Dedifferentiated amniotic fluid mesenchymal stem cell (primary cell): Measurements from ENCODE around the gene HS3ST5.
"Not testable (repeated sequence)": the region's sequence is repeated elsewhere in the genome, so short reads cannot be mapped to it uniquely, and the experiment has no call there.

Source experiments
- DNase-seq: peaks from one replicate; pipeline ENCODE4 v3.0.0-alpha.2; 2016; ENCODE audit errors: extremely low spot score

HS3ST5 gene

DNA sequence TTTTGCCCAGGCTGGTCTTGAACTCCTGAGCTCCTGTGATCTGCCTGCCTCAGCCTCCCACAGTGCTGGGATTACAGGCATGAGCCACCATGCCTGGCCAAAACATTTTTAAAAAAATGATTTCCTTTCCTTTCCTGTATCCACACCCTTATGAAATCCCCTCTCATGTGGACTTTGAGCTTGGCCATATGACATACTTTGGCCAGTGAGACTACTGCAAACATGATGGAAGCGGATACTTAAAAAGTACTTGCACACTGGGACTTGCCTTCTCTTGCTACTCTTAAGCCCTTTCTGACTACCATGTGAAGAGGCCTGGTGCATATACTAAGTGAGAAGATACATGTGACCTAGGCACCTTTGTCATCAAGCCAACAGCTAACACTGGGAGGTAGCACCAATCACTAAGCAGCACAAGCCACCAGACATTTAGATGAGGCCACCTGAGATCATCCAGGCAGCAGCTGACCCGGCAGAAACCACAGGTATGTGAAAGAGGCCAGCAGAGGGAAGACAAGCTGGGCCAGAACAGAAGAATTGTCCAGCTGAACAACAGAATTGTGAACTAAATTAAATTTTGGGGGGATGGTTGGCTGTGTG is 293.4 kb downstream of the HS3ST5 start:
- DNase-seq = no peak

DNA sequence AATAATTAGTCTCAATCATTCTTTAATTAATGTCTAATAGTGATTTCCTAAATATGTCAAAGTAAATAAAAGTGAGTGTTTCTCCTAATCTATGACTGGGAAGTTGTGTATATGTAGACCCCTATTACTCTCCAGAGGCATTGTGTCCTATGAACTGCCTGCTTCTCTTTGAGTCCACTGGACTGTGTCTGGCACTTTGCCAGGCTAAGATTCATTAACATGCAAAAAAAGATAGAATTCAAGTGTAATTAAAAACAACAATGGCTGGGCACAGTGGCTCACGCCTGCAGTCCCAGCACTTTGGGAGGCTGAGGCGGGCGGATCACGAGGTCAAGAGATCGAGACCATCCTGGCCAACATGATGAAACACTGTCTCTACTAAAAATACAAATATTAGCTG is 298.3 kb downstream of the HS3ST5 start:
- not testable (repeated sequence) for DNase-seq

DNA sequence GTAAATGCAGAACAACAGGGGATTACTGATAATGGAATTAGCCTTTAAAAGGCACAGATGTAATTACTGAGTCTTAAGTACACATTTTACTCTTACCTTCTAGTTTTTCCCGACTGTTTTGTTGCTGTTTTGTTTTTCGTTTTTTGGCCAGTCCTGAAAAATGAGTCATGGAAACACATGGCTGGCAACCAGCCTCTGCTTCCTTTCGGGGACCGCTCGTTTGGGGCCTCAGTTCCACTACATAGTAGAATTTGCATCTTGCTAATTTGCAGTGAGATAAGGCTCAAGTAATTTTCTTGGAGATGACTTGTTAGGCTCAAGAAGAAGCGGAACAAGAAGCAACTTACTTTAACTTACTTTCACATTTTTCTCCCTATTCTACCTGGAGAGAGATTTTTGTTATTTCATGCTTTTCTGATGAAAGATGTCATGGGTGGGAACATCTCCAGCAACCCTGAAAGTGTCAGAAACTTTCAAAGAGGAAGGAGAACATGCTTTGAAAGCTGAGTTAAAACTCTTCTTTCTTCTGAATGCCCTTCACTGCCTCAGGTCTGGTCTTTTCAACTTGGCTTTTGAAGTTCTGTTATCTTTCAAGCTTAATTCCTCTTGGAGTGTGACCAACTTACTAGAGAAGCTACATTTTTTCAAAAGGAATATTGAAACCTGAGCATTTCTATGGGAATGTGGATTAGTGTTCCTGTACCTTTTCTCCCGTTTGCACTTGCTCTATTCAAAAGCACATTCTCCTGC is 300.4 kb downstream of the HS3ST5 start:
- no peak for DNase-seq

DNA sequence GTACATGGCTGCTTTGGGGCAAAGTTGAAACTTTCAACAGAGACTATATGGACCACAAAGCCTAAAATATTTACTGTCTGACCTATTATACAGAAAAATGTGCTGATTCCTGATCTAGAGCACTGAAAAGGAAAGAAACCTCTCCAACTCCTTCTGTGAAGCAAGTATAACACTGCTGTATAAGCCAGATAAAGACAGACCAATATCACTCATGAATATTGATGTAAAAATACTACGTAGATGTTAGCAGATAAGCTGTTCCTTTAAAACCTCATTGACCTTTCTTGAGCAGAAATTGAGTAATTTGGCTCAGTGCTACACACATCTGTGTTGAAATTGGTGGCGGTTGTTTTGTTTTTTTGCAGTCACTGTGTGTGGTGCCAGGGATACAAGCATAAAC is 302.0 kb downstream of the HS3ST5 start:
- no peak for DNase-seq

DNA sequence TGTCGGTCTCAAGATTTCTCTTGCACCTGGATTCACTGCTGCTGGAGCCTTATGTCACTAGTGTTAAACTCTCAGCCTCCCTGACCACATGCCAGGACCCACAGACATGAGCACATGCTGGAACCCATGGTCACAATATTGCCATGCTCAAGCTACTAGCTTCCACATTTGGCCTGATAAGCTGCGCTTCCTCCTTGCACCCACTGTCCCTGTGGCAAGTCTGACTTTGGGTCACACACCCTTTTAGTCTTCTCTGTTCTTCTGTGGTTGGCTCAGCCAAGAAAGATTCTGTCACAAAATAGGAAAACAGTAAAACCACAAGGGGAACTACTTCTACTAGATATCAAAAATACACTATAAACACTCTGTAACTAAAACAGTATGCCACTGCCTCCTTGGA is 303.0 kb downstream of the HS3ST5 start:
- DNase-seq = no peak

DNA sequence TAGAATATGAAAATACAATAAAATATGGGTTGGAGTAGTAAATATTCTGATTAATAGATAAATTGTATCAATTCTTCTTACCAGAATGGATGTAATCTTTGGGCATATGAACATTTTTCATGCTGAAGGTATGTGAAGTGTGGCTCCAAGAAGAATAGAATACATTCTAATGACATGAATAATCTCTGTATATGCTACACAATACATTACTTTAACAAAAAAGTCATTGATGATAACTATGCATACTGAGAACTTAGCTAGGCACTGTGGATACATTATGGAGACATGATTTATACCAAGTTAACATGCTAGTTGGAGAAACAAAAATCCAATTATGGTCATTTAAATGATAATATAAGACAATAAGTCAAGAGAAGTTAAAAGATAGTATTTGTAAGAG is 309.2 kb downstream of the HS3ST5 start:
- no peak for DNase-seq

DNA sequence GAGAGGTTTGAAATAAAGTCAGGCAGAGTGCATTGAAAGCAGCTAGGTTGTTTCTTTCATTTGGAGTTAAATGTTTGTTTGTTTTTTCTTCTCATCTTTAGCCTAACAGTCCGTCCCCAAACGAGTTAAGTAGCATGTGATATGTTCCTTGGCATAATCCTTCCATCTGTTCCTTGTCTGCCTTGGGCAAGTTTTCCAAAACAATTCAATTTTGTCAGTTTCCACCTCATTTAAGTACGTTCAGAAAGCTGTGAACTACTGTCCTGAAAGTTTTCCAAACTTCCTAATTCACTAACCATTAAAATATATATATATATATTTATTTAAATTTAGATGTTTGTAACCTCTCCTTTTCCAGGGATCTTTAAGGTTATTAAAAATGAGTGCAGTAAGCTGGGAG is 310.1 kb downstream of the HS3ST5 start:
- DNase-seq = no peak

DNA sequence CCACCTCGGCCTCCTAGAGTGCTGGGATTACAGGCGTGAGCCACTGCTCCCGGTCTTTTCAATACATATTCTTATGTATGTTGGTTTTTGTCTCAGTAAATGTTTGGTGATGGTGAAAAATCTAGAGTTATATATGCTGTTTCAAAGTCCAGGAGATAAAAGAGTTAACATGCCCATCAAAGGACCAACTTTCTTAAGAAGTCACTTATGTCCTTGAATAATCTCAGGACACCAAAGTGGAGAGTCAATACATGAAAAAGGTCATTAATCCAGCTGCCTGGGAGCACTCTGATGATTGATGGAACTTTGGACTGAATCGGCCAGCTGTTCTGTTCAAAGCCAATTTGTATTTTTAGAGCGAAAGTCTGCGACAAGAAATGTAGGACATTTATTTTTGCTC is 312.1 kb downstream of the HS3ST5 start:
- DNase-seq = no peak

DNA sequence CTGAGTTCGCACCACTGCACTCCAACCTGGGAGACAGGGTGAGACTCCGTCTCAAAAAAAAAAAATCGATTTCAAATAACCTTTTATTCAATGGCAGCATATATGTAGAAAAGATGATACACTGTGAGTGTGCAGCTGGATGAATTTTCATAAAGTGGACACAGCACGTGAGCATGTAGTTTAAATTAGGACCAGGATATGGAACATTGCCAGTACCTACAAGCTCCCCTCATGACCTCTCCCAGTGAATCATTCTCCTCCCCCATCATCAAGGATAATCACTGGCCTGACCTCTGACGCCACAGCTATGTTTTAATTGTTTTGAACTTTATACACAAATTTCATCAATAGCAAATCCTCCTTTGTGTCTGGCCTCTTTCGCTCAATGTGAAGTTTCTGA is 318.1 kb downstream of the HS3ST5 start:
- DNase-seq = no peak

DNA sequence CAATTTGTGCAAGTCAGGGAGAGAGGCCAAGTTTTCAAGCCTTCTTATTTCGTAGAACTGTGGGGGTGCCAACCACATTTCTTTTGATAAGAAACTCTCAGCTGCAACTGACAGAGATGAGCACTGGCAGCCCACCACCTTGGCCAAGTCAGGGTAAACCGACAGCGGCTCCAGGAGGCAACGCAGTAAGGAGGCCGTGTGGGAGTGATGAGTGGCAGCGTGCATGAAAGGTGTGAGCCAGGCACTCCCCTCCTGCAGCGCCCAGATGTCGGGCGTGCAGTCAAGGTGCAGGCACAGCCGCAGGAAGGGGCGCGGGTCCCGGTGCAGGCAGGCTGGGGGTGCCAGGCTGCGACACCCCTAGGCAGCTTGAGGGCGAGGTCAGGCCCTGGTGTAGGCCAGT is 322.6 kb downstream of the HS3ST5 start:
- no peak for DNase-seq

DNA sequence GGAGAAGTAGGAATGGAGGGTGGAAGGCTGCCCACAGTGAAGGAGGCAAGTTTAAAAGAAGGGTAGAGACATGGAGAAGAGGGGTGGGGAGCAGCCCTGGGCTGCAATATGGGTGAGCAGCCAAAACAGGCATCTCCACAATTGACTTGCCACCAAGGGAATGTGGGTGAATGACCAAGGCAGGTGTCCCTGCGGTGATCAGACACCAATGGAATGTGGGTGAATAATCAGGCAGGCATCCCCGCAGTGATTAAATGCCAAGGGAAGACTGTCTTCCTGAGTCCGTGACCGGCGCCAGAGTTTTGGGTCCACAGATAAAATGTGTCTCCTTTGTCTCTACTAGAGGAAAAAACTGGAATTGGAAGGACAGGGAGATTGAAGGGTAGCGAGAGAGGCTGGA is 325.7 kb downstream of the HS3ST5 start:
- not testable (repeated sequence) for DNase-seq

DNA sequence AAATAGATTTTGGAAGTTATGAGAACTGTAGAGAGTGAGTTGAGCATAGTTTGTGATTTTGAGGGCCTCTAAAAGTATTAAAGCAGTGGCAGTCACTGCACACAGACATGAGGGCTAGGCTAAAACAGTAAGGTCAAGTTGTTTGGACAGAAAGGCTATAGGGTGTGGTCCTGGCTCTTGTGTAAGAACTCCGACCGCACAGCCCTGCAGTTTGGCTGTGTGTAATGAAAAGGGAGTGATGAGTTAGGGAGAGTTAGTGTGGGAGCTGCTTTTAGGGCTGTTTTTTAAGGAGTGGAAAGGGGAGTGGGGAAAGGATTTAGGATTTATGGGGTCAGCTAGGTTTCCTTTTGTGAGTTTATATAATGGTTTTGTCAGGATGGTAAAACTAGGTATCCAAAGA is 328.7 kb downstream of the HS3ST5 start:
- DNase-seq = not testable (repeated sequence)

DNA sequence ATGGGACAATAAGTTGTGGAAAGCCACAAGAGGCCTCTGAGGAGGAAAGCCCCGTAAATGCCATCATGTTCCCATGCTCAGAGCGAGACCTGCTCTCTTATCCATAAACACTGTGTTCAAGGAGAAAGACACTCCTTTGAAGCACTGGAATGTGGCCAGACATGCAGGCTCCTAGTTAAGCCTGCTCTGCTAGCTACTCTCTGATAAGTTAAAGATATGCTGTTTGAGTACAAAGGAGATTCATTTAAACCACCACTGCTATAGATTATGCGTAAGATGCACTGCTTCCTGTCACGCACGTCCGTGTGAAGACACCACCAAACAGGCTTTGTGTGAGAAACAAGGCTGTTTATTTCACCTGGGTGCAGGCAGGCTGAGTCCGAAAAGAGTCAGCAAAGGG is 331.3 kb downstream of the HS3ST5 start:
- DNase-seq = not testable (repeated sequence)

DNA sequence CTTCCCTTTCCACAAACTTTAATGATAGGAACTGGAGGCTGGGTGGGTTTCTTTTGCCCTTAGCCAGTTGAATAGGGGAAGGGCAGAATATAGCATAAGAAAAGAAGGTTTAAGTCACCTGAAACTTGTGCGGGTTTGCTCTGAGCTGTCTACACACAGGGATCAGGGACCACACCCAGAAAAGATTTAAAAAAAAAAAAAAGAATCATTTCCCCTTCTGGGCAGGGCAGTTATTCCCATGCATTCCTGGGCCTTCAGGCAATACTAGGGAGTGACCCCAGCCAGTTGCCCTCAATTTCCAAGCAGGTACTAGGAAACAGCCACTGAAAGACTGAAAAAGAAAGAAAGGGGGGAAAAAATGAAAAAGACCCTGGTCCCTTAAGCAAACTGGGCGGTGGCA is 332.3 kb downstream of the HS3ST5 start:
- DNase-seq = no peak

DNA sequence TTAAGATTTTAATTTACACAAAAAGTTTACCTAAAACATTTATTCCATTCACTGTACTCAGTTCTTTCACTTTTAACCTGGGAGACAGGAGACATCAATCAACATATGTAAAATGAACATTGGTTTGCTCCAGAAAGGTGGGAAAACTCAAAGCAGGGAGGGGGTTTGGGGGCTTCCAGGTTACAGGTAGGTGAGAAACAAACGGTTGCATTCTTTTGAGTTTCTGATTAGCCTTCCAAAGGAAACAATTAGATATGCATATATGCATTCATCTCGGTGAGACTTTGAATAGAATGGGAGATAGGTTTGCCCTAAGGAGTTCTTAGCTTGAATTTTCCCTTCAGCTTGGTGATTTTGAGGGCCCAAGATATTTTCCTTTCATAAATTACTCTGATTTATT is 333.6 kb downstream of the HS3ST5 start:
- DNase-seq = no peak

DNA sequence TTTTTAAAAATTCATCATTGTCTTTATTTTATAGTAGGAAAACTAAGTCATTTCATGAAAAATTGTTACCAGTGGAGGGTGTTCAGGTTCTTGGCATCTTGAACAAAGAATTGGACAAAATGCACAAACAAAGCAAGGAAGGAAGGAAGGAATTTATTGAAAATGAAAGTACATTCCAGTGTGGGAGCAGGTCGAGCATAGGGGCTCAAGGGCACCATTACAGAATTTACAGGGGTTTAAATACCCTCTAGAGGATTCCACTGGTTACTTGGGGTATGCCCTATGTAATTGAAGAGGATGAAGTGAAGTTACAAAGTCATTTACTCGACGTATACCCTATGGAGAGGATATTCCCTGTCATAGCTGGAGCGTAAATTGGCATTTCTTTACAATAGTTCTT is 334.5 kb downstream of the HS3ST5 start:
- no peak for DNase-seq

DNA sequence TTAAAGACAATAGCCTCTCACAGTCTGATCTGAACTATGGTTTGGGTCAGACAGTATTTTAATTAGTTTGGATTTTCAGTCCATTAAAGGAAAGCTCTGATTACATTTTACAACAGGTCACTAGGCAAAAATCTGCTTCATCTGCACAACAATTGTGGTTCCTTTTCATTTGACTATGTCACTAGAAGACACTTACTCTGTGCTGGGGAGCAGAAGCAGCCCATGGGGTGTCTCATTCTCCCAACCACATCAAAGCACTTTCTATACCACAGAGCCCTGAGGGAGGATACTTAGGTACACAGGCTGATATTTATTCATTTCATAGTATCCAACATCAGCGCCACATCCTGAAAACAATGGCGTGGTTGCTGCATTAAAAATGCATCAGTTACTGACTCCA is 335.3 kb downstream of the HS3ST5 start:
- DNase-seq = no peak
